B cell (primary cell): ENCODE data around the gene OSBPL5. TPM values are rescaled to one million over a fixed set of nuclear protein-coding genes. Genes with fewer than 3 reads are reported as not detected.

ENCODE experiments used
- ATAC-seq: fragments of 200-7000 bp; cut with Tn5 transposase; one replicate; pipeline ENCODE4 v1.10.0; 2021; ENCODE audit warnings: low read depth, mild to moderate bottlenecking, moderate number of reproducible peaks, moderate library complexity
- CTCF ChIA-PET: fragments of 350-600 bp; sonication (Branson Sonifier 250); formaldehyde crosslinking; loops from one replicate; lab custom pipeline; 2021; ENCODE audit warnings: antibody characterized with exemption, inconsistent platforms; lab: Charles Lee
- POLR2A ChIA-PET: fragments of 350-600 bp; sonication (Branson Sonifier 250); formaldehyde crosslinking; loops from one replicate; lab custom pipeline; 2021; ENCODE audit warnings: antibody characterized with exemption; lab: Charles Lee
- DNase-seq: peaks from one replicate; pipeline ENCODE4 v3.0.0; 2013
- H2AFZ ChIP-seq: 2 replicates; pipeline ENCODE4 v1.6.1; 2012; ENCODE audit warnings: mild to moderate bottlenecking, low read depth, low read length; ENCODE audit not compliant: insufficient read depth, poor library complexity, severe bottlenecking
- H3K27ac ChIP-seq, 2 donors: 1 replicate in 1 of 2; 2 replicates in 1 of 2; pipeline ENCODE4 v1.5.1; 2012 to 2013; ENCODE audit warnings: low read length in 2 of 2, mild to moderate bottlenecking in 2 of 2, moderate library complexity in 1 of 2
- H3K27me3 ChIP-seq, 4 experiments: fragments of 200-600 bp in 1 of 4; sonication (generic) in 1 of 4; replicated peaks in 1 of 4; 1 replicate in 2 of 4; 2 replicates in 2 of 4; pipeline versions ENCODE4 v1.6.1 to v1.7.0; 2013 to 2016; ENCODE audit warnings: low read length in 3 of 4, mild to moderate bottlenecking in 2 of 4, mixed read lengths in 1 of 4, moderate library complexity in 1 of 4; ENCODE audit not compliant: insufficient read depth in 4 of 4, control insufficient read depth in 3 of 4; ENCODE audit errors: control extremely low read depth in 1 of 4
- H3K36me3 ChIP-seq, 2 experiments: replicated peaks in 1 of 2; 1 replicate in 1 of 2; 2 replicates in 1 of 2; pipeline versions ENCODE4 v1.6.1 to v1.7.1; 2013; ENCODE audit warnings: low read length in 1 of 2; ENCODE audit not compliant: insufficient read depth in 2 of 2, control insufficient read depth in 1 of 2; ENCODE audit errors: control extremely low read depth in 1 of 2, extremely low read depth in 1 of 2
- H3K4me1 ChIP-seq, 2 donors: fragments of 200-600 bp in 1 of 2; sonication (generic) in 1 of 2; 1 replicate in 1 of 2; 2 replicates in 1 of 2; pipeline versions ENCODE4 v1.5.1 to v1.6.1; 2013 to 2017; ENCODE audit warnings: low read length in 2 of 2; ENCODE audit not compliant: control insufficient read depth in 2 of 2, insufficient read depth in 2 of 2
- H3K4me2 ChIP-seq: replicated peaks from 2 replicates; pipeline ENCODE3; 2012; ENCODE audit warnings: mild to moderate bottlenecking, low read depth, low read length; ENCODE audit not compliant: poor library complexity, severe bottlenecking
- H3K4me3 ChIP-seq, 5 experiments: fragments of 200-600 bp in 1 of 5; sonication (generic) in 1 of 5; 1 replicate in 3 of 5; 2 replicates in 2 of 5; pipeline versions ENCODE4 v1.5.1 to v1.7.0; 2011 to 2016; ENCODE audit warnings: low read length in 4 of 5, mild to moderate bottlenecking in 4 of 5, low read depth in 2 of 5, control low read depth in 1 of 5, moderate library complexity in 1 of 5; ENCODE audit not compliant: insufficient read depth in 1 of 5; ENCODE audit errors: control extremely low read depth in 1 of 5, extremely low read depth in 1 of 5
- H3K79me2 ChIP-seq: fragments of 200-600 bp; sonication (generic); one replicate; pipeline ENCODE4 v1.6.0; 2016; ENCODE audit warnings: low read length; ENCODE audit not compliant: control insufficient read depth, insufficient read depth
- H3K9ac ChIP-seq: fragments of 200-600 bp; sonication (generic); 2 replicates; pipeline ENCODE4 v1.6.1; 2017; ENCODE audit warnings: mild to moderate bottlenecking, low read length, moderate library complexity
- H3K9me3 ChIP-seq, 3 donors: one replicate each; pipeline versions ENCODE4 v1.6.1 to v1.7.1; 2013; ENCODE audit warnings: low read length in 2 of 3; ENCODE audit not compliant: control insufficient read depth in 2 of 3, insufficient read depth in 1 of 3; ENCODE audit errors: control extremely low read depth in 1 of 3
- H4K20me1 ChIP-seq: 2 replicates; pipeline ENCODE4 v1.6.0; 2012; ENCODE audit warnings: mild to moderate bottlenecking, low read length; ENCODE audit not compliant: insufficient read depth, control insufficient read depth, poor library complexity, severe bottlenecking
- H3K27ac Mint-ChIP-seq: one replicate; pipeline ENCODE4 v1.8.0; 2021; ENCODE audit warnings: mixed read lengths
- H3K27me3 Mint-ChIP-seq: one replicate; pipeline ENCODE4 v1.8.0; 2021; ENCODE audit warnings: mixed read lengths
- H3K4me1 Mint-ChIP-seq: one replicate; pipeline ENCODE4 v1.8.0; 2021; ENCODE audit warnings: mixed read lengths
- H3K4me3 Mint-ChIP-seq: one replicate; pipeline ENCODE4 v1.8.0; 2021; ENCODE audit warnings: mixed read lengths
- H3K9me3 Mint-ChIP-seq: one replicate; pipeline ENCODE4 v1.8.0; 2022; ENCODE audit warnings: mixed read lengths; ENCODE audit not compliant: insufficient read depth
- CTCF ChIP-seq: fragments of 200-600 bp; IDR thresholded peaks from one replicate; pipeline ENCODE4 v1.8.0; 2022; ENCODE audit warnings: antibody characterized with exemption, mild to moderate bottlenecking
- EZH2 ChIP-seq: IDR thresholded peaks from 2 replicates; pipeline ENCODE4 v1.6.1; 2012; ENCODE audit warnings: borderline replicate concordance, low read depth, mild to moderate bottlenecking, moderate library complexity, low read length; ENCODE audit not compliant: insufficient read depth, poor library complexity, severe bottlenecking
- WGBS: methylation state at CpG from one replicate; pipeline ENCODE4 v1.1.5; 2013; ENCODE audit warnings: missing lambda C conversion rate; ENCODE audit not compliant: insufficient coverage; 5-methylcytosine and 5-hydroxymethylcytosine counted together
- intact Hi-C: fragments of 100-400 bp; cut with micrococcal nuclease; formaldehyde crosslinking; loops from one replicate; pipeline ENCODE4 v1.10.0; 2022
- polyA plus RNA-seq: library from polyadenylated mRNA; depleted of rRNA; stranded (reverse); fragments of >200 nt; gene quantifications from 2 replicates; pipeline ENCODE4 v1.2.3, GENCODE V29; 2012
- total RNA-seq, 2 donors: library from RNA; stranded (reverse); fragments of 120-200 nt in 1 of 2; gene quantifications; 1 replicate in 1 of 2; 2 replicates in 1 of 2; pipeline versions ENCODE4 v1.2.3 to v1.2.4, GENCODE V29; 2013 to 2022

The OSBPL5 gene
- total and polyA plus RNA-seq, 2 donors (not counting 1 experiment from before 2014, with no cell fraction given): 0.15 to 1.2 TPM

DNA sequence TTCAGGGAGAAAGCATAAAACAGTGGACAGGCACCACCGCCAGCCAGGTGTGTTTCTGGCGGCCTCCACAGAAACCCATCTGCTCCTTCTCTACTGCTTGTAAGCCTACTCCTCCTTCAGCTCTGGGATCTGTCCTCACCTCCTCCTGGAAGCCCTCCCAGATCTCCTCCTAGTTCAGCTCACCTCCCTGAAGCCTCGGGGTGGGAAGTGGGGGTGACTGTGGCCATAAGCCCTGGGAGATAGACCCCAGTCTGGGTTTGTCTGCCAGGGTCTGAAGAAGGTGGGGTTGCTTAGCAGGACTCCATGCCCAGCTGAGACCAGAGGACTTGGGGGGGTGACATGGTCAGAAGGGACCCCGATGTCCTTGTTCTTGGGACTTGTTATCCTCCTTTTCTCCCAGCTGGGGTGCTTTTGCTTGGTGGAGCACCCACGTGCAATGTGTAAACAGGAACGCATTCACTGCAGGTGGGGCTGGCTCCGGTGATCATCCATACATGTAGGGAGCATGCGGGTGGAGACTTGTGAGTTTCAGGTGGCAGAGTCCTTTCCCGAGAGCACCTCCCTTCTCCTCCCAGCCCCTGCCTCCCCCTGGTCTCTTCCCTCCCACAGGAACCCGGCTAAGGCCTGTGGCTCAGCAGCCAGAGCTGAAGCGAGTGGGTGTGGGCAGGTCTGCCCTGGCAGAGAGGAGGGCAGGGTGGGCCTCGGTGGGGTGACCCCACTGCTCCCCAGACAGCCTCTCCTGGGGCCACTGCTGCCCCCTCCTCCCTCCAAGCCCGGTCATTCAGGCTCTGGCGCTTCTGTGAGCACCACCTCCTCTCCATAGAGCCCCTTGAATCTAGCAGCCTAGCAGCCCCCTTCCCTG lies 27.6 kb upstream of the OSBPL5 start:
- H4K20me1 ChIP-seq: no peaks in the 10 kb centered on the region
- ChIA-PET CTCF (no interaction called here), POLR2A (no interaction called here)
- intact Hi-C loops: no loop called here
- no peaks in the 10 kb centered on the region for H3K79me2 ChIP-seq
- no peak overlapping the region for H3K27ac ChIP-seq
- no peak for TF ChIP-seq EZH2
- no peak for TF ChIP-seq CTCF
- H3K27me3 ChIP-seq: peaks cover 0 to 2% (median 0%) of the 10 kb centered on the region in 4 experiments
- no peak overlapping the region for H3K27ac Mint-ChIP-seq
- H3K4me1 ChIP-seq: no peaks in the 10 kb centered on the region
- DNase-seq (no peak), ATAC-seq (no peak)
- H3K9me3 Mint-ChIP-seq: no peaks in the 10 kb centered on the region
- H2AFZ ChIP-seq: no peak overlapping the region
- H3K4me3 Mint-ChIP-seq: no peak overlapping the region
- no peak overlapping the region for H3K4me2 ChIP-seq
- 98% methylated on average over 7 of the region's 14 CpGs for WGBS
- H3K4me3 ChIP-seq: no peak overlapping the region
- H3K9ac ChIP-seq: no peak overlapping the region
- H3K4me1 Mint-ChIP-seq: no peaks in the 10 kb centered on the region
- peaks cover 0 to 4% (median 0%) of the 10 kb centered on the region in 3 donors for H3K9me3 ChIP-seq
- peaks cover 2% of the 10 kb centered on the region for H3K27me3 Mint-ChIP-seq
- no peaks in the 10 kb centered on the region for H3K36me3 ChIP-seq

DNA sequence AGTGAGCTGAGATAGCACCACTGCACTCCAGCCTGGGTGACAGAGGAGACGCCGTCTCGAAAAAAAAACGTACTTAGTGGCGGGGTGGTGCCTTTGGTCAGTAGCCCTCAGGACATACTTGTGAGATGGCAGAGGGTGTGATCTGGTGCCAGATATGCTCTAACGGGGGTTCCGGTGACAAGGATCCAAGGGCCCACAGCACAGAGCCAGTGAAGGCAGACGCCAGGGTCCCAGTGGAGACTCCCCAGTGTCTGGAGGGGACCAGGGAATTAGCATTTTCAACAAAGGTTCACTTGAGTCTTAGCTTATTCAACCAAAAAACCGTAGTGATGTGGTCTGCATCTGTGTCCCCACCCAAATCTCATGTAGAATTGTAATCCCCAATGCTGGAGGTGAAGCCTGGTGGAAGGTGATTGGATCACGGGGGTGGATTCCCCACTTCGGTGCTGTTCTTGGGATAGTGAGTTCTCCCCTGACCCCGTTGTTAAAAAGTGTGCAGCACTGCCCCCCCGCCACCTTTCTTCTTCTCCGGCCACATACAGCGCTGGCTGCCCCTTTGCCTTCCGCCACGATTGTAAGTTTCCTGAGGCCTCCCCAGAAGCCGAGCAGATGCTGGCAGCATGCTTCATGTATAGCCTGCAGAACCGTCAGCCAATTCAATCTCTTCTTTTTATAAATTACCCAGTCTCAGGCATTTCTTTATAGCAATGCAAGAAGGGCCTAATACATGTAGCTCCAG lies 26.6 kb upstream of the OSBPL5 start:
- H3K27ac ChIP-seq: no peak overlapping the region
- Mint-ChIP-seq H3K27ac (no peak overlapping the region), H3K27me3 (peaks cover 5% of the 10 kb centered on the region), H3K4me1 (no peaks in the 10 kb centered on the region), H3K9me3 (no peaks in the 10 kb centered on the region), H3K4me3 (no peak overlapping the region)
- DNase-seq: no peak
- TF ChIP-seq CTCF: no peak
- TF ChIP-seq EZH2: no peak
- WGBS: 94% methylated on average over 17 of the region's 19 CpGs
- ChIA-PET CTCF (no interaction called here), POLR2A (no interaction called here)
- no peaks in the 10 kb centered on the region for H3K79me2 ChIP-seq
- peaks cover 0 to 2% (median 0%) of the 10 kb centered on the region in 4 experiments for H3K27me3 ChIP-seq
- no peak overlapping the region for H3K9ac ChIP-seq
- no peaks in the 10 kb centered on the region for H3K36me3 ChIP-seq
- intact Hi-C loops: no loop called here
- H2AFZ ChIP-seq: no peak overlapping the region
- H3K4me3 ChIP-seq: no peak overlapping the region
- H3K4me1 ChIP-seq: no peaks in the 10 kb centered on the region
- H3K4me2 ChIP-seq: no peak overlapping the region
- no peak for ATAC-seq
- H3K9me3 ChIP-seq: peaks cover 0 to 4% (median 0%) of the 10 kb centered on the region in 3 donors
- H4K20me1 ChIP-seq: no peaks in the 10 kb centered on the region
